ENCODE data around the gene GLIPR1L1. TPM values are rescaled to one million over a fixed set of nuclear protein-coding genes. Genes with fewer than 3 reads are reported as not detected.

Gene GLIPR1L1
- total and polyA plus RNA-seq, 2 of the 4 experiments (the other 2 are of a cell fraction), result not detected

DNA sequence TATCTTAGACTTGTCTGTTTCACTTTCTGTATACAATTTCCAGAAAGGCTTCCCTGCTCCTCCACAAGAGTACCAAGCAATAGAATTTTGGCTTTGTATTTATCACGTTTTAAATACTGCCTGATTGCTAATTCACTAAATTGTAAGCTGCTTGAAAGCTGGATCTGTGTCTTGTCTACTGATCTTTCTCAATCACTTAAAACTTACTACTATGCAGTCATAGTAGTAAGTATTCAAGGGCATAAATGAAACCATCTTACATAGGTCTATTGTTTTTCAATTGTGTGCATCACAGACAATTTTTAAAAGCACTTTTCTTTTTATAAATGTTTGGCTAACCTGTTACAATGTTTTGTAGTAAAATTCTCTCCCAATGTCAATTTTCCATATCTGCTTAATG is 55.2 kb downstream of the GLIPR1L1 start:
- Histone ChIP-seq H4K20me1 (ENCODE audit: insufficient read depth, low read length) (no peaks in the 10 kb centered on the region), H3K79me1 (ENCODE audit: low read depth in 1 of 2, low read length in 2 of 2) (no peaks in the 10 kb centered on the region), H3K4me1 (ENCODE audit: control insufficient read depth, insufficient read depth, low read length) (0 out of 2 replicates have a peak, but pooled peaks cover 2% of the 10 kb centered on the region), H2AFZ (replicated peaks; ENCODE audit: low read length, poor library complexity) (no peak overlapping the region), H3K18ac (ENCODE audit: low read depth, low read length) (no peak overlapping the region), H4K5ac (ENCODE audit: low read depth, low read length) (no peak overlapping the region; the same call in 1 of the 2 replicates), H3K56ac (ENCODE audit: extremely low read depth, insufficient read depth, low read length) (no peak overlapping the region), H2AK9ac (replicated peaks; ENCODE audit: low read depth, low read length, poor library complexity) (no peak overlapping the region), H3K27me3 (ENCODE audit: control insufficient read depth, insufficient read depth, low read length) (no peaks in the 10 kb centered on the region), H3K4me3 (ENCODE audit: insufficient read depth, low read depth, low read length) (no peak overlapping the region), H2BK120ac (ENCODE audit: low read depth, low read length) (no peak overlapping the region), H3K9me1 (ENCODE audit: insufficient read depth, low read length) (no peaks in the 10 kb centered on the region; the same call in 1 of the 2 replicates), H2BK20ac (ENCODE audit: low read depth, low read length) (peak overlapping the region; percentile 14; the same call in 1 of the 2 replicates), H2BK5ac (ENCODE audit: low read depth, low read length, poor library complexity, severe bottlenecking) (peak overlapping the region; percentile 55), H3K23ac (ENCODE audit: low read depth, low read length) (no peak overlapping the region), H3K4me2 (ENCODE audit: low read depth, low read length) (peak overlapping the region; percentile 61), H3K27ac (ENCODE audit: insufficient read depth, low read length) (no peak overlapping the region), H4K91ac (ENCODE audit: insufficient read depth, low read depth, low read length) (no peak overlapping the region), H3K9me3 (ENCODE audit: control insufficient read depth, insufficient read depth, low read length) (no peaks in the 10 kb centered on the region), H4K8ac (ENCODE audit: low read depth in 2 of 2, low read length in 2 of 2) (peak overlapping the region in 1 of 2 experiments; percentile 54; a peak in 1 of 4 replicates), H2AK5ac (ENCODE audit: low read depth, low read length) (no peak overlapping the region), H3K9ac (ENCODE audit: low read depth, low read length) (no peak overlapping the region), H3K4ac (ENCODE audit: low read depth, low read length) (no peak overlapping the region), H3K36me3 (ENCODE audit: control insufficient read depth, insufficient read depth, low read length) (no peaks in the 10 kb centered on the region), H2BK15ac (ENCODE audit: low read depth, low read length) (no peak overlapping the region), H3K14ac (replicated peaks; ENCODE audit: low read depth, low read length) (no peak overlapping the region)
- DNase-seq, result no peak
- no CpG with 5 or more reads among the region's 1 CpG for WGBS, 2 experiments (ENCODE audit: extremely low coverage in 2 of 2, insufficient read length in 1 of 2)
- no peak for ATAC-seq (ENCODE audit: low read depth)
- CTCF ChIA-PET, result interaction anchor here (1.2 kb wide), 1 partner anchor 13 kb away, joined by 3 read pairs; no protein-coding TSS in a partner anchor
- dilution Hi-C loops (cut with HindIII; ENCODE audit: low sequenced_read_pairs, unreplicated experiment), result no loop called here
- no TSS peak for BruUV-seq (replicated peaks)
- TF ChIP-seq SMC3 (IDR thresholded peaks at IDR 0.05; ENCODE audit: low read depth, low read length) (no peak), NFE2L2 (IDR thresholded peaks at IDR 0.05; ENCODE audit: low read depth, low read length) (no peak), RFX5 (IDR thresholded peaks at IDR 0.05; ENCODE audit: low read depth, low read length) (no peak), FOS (IDR thresholded peaks at IDR 0.05; ENCODE audit: low read depth, low read length) (no peak), BHLHE40 (IDR thresholded peaks at IDR 0.05; ENCODE audit: low read depth, low read length) (no peak), RCOR1 (IDR thresholded peaks at IDR 0.05; ENCODE audit: insufficient replicate concordance, low read length) (no peak), POLR2A (IDR thresholded peaks at IDR 0.05; ENCODE audit: low read depth, low read length) (no peak), MXI1 (IDR thresholded peaks at IDR 0.05; ENCODE audit: borderline replicate concordance, low read depth, low read length) (no peak), CEBPB (IDR thresholded peaks at IDR 0.05; ENCODE audit: low read depth, low read length) (no peak), CHD1 (IDR thresholded peaks at IDR 0.05; ENCODE audit: low read depth, low read length) (no peak)
- TF ChIP-seq, protein P1, sequence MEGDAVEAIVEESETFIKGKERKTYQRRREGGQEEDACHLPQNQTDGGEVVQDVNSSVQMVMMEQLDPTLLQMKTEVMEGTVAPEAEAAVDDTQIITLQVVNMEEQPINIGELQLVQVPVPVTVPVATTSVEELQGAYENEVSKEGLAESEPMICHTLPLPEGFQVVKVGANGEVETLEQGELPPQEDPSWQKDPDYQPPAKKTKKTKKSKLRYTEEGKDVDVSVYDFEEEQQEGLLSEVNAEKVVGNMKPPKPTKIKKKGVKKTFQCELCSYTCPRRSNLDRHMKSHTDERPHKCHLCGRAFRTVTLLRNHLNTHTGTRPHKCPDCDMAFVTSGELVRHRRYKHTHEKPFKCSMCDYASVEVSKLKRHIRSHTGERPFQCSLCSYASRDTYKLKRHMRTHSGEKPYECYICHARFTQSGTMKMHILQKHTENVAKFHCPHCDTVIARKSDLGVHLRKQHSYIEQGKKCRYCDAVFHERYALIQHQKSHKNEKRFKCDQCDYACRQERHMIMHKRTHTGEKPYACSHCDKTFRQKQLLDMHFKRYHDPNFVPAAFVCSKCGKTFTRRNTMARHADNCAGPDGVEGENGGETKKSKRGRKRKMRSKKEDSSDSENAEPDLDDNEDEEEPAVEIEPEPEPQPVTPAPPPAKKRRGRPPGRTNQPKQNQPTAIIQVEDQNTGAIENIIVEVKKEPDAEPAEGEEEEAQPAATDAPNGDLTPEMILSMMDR (conservative IDR thresholded peaks at IDR 0.05; ENCODE audit: low read depth, low read length), result no peak
- POLR2A ChIA-PET (ENCODE audit: unreplicated experiment), result no interaction called here
- intact Hi-C loops (cut with micrococcal nuclease), result loop anchor here (2.0 kb wide), 2 partner anchors 55 to 99 kb away; partner anchors contain the start of gene GLIPR1L1
- in situ Hi-C loops (cut with MboI; ENCODE audit: low sequenced_read_pairs), result loop anchor here (10.0 kb wide), 1 partner anchor 95 kb away; the partner anchor contains the start of gene GLIPR1
